ENCODE data around the gene XG. TPM values are rescaled to one million over a fixed set of nuclear protein-coding genes. Genes with fewer than 3 reads are reported as not detected.
"Not testable (repeated sequence)": the region's sequence is repeated elsewhere in the genome, so short reads cannot be mapped to it uniquely, and the experiment has no call there.

The XG gene
- total and polyA plus RNA-seq, 2 donors (not counting 3 experiments of a cell fraction or from before 2014, with no cell fraction given) = 0.10 TPM; not detected in 1

DNA sequence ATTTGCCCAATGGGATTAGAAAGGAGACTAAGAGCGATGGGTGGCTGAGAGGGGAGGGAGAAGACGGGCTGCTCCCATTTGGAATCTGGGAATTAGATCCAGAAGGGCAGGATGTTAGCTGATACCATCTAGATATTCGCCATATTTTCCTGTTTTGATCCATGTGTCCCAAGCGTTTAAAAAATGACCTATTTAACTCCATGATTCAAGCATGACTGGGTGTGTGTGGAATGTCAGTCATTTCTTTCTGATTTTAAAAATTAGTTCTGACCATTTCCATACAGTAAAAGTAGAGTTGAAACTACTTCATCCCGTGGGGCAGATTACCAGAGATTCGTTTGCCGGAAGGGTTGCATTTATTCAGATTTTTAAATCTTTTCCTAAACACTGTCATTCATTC lies 601 bp downstream of the XG start:
- H3K27me3 ChIP-seq (ENCODE audit: control insufficient read depth in 2 of 2, insufficient read depth in 2 of 2, low read length in 2 of 2); H3K9me3 ChIP-seq (replicated peaks; ENCODE audit: control insufficient read depth, insufficient read depth, low read length); CTCF ChIA-PET; H3K4me1 ChIP-seq (ENCODE audit: control insufficient read depth, extremely low read depth, insufficient read depth, low read length); DNase-seq (ENCODE audit: low read depth, low spot score); H3K4me3 ChIP-seq (replicated peaks in 1 of 3; ENCODE audit: insufficient read depth in 1 of 3, low read depth in 1 of 3, low read length in 3 of 3); H2AFZ ChIP-seq (ENCODE audit: low read depth, low read length); H4K20me1 ChIP-seq (replicated peaks; ENCODE audit: control insufficient read depth, extremely low read depth, insufficient read depth, low read length); H3K9ac ChIP-seq (replicated peaks; ENCODE audit: extremely low read depth, insufficient read depth, low read length); BruUV-seq (replicated peaks); intact Hi-C loops (cut with micrococcal nuclease); H3K79me2 ChIP-seq (ENCODE audit: control insufficient read depth, insufficient read depth, low read length); POLR2A ChIA-PET; H3K9me1 ChIP-seq (replicated peaks; ENCODE audit: control insufficient read depth, extremely low read depth, insufficient read depth, low read length); H3K36me3 ChIP-seq (ENCODE audit: control insufficient read depth in 2 of 2, extremely low read depth in 1 of 2, insufficient read depth in 2 of 2, low read length in 2 of 2); dilution Hi-C loops (cut with MboI; ENCODE audit: extremely low pct_ligation_motif_present, low sequenced_read_pairs): not testable (repeated sequence)
- peak overlapping the region; percentile 43 for H3K4me2 ChIP-seq (ENCODE audit: insufficient read depth, low read length)
- peak overlapping the region; percentile 8 for H3K27ac ChIP-seq (ENCODE audit: insufficient read depth, low read depth, low read length)
- peak; percentile 60 for FAIRE-seq
- peak; percentile 7 for TF ChIP-seq FOS (IDR thresholded peaks at IDR 0.05; ENCODE audit: borderline replicate concordance, insufficient read depth, low read length)

DNA sequence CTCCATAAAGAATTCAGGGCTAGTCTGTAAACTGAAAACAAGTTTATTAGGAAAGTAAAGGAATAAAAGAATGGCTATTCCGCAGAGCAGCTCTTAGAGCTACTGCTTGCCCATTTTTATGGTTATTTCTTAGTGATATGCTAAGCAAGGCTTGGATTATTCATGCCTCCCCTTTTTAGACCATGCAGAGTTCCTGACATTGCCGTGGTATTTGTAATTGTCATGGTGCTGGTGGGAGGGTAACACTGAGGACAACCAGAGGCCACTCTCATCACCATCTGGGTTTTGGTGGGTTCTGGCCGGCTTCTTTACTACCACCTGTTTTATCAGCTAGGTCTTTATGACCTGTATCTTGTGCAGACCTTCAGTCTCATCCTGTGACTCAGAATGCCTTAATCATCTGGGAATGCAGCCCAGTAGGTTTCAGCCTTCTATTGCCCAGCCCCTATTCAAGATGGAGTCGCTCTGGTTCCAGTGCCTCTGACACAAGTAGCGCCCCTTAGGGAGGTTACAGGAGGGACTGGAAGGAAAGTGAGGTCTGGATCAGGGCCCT lies 3.4 kb downstream of the XG start:
- H3K9me1 ChIP-seq (replicated peaks; ENCODE audit: control insufficient read depth, extremely low read depth, insufficient read depth, low read length); intact Hi-C loops (cut with micrococcal nuclease); H3K4me1 ChIP-seq (ENCODE audit: control insufficient read depth, extremely low read depth, insufficient read depth, low read length); CTCF ChIA-PET; H3K36me3 ChIP-seq (ENCODE audit: control insufficient read depth in 2 of 2, extremely low read depth in 1 of 2, insufficient read depth in 2 of 2, low read length in 2 of 2); DNase-seq (ENCODE audit: low read depth, low spot score); H3K9me3 ChIP-seq (replicated peaks; ENCODE audit: control insufficient read depth, insufficient read depth, low read length); H3K79me2 ChIP-seq (ENCODE audit: control insufficient read depth, insufficient read depth, low read length); H2AFZ ChIP-seq (ENCODE audit: low read depth, low read length); POLR2A ChIA-PET; H3K9ac ChIP-seq (replicated peaks; ENCODE audit: extremely low read depth, insufficient read depth, low read length); H4K20me1 ChIP-seq (replicated peaks; ENCODE audit: control insufficient read depth, extremely low read depth, insufficient read depth, low read length); FAIRE-seq; BruUV-seq (replicated peaks); H3K4me2 ChIP-seq (ENCODE audit: insufficient read depth, low read length); H3K27ac ChIP-seq (ENCODE audit: insufficient read depth, low read depth, low read length); dilution Hi-C loops (cut with MboI; ENCODE audit: extremely low pct_ligation_motif_present, low sequenced_read_pairs); H3K27me3 ChIP-seq (ENCODE audit: control insufficient read depth in 2 of 2, insufficient read depth in 2 of 2, low read length in 2 of 2); H3K4me3 ChIP-seq (replicated peaks in 1 of 3; ENCODE audit: insufficient read depth in 1 of 3, low read depth in 1 of 3, low read length in 3 of 3): not testable (repeated sequence)
- peak; percentile 7 for TF ChIP-seq FOS (IDR thresholded peaks at IDR 0.05; ENCODE audit: borderline replicate concordance, insufficient read depth, low read length)
